Measurements from ENCODE around the gene KIAA1549. TPM values are rescaled to one million over a fixed set of nuclear protein-coding genes. Genes with fewer than 3 reads are reported as not detected.

Gene KIAA1549
- total and polyA plus RNA-seq, 4 donors = 0.13 to 0.89 (median 0.42) TPM

GRCh38 chr7:138893258-138893657, 87.9 kb downstream of the KIAA1549 start:
- Histone ChIP-seq H3K4me1 (ENCODE audit: control insufficient read depth in 4 of 4, insufficient read depth in 4 of 4, low read length in 3 of 4) (peaks cover 6 to 11% (median 8%) of the 10 kb centered on the region in 4 donors), H3K9ac (ENCODE audit: low read depth in 1 of 2, low read length in 2 of 2) (no peak overlapping the region), H3K9me3 (ENCODE audit: control insufficient read depth in 4 of 4, low read length in 3 of 4) (no peaks in the 10 kb centered on the region), H3K27ac (ENCODE audit: low read depth in 1 of 2, low read length in 2 of 2) (no peak overlapping the region), H3K27me3 (ENCODE audit: control insufficient read depth in 4 of 4, insufficient read depth in 4 of 4, low read length in 3 of 4) (no peaks in the 10 kb centered on the region), H3K36me3 (ENCODE audit: control insufficient read depth in 4 of 4, insufficient read depth in 3 of 4, low read depth in 1 of 4, low read length in 3 of 4) (no peaks in the 10 kb centered on the region), H3K4me3 (ENCODE audit: low read depth in 1 of 3, low read length in 3 of 3) (no peak overlapping the region)
- DNase-seq (ENCODE audit: low spot score) = no peak
- 90% methylated on average over 4 of the region's 4 CpGs for WGBS
- no peak for TF ChIP-seq HNF4A (conservative IDR thresholded peaks at IDR 0.05)
- no peak for TF ChIP-seq REST (IDR thresholded peaks at IDR 0.05)
- no peak for TF ChIP-seq HNF4G (IDR thresholded peaks at IDR 0.05)
- TF ChIP-seq JUND (IDR thresholded peaks at IDR 0.05) = no peak
- TF ChIP-seq ATF3 (IDR thresholded peaks at IDR 0.05) = no peak
- TF ChIP-seq RAD21 (IDR thresholded peaks at IDR 0.05) = no peak
- TF ChIP-seq GABPA (IDR thresholded peaks at IDR 0.05 in 1 of 2, conservative IDR thresholded peaks at IDR 0.05 in 1 of 2) = no peak
- no peak for TF ChIP-seq YY1 (IDR thresholded peaks at IDR 0.05)
- TF ChIP-seq FOXA2 (IDR thresholded peaks at IDR 0.05) = no peak
- TF ChIP-seq SP1 (IDR thresholded peaks at IDR 0.05) = no peak
- no peak for TF ChIP-seq RXRA (IDR thresholded peaks at IDR 0.05)
- no peak for TF ChIP-seq CTCF (IDR thresholded peaks at IDR 0.05; ENCODE audit: low read depth, low read length, missing input control)

- DNase-seq (ENCODE audit: low spot score) = no peak
- Histone ChIP-seq H3K27me3 (ENCODE audit: control insufficient read depth in 4 of 4, insufficient read depth in 4 of 4, low read length in 3 of 4) (no peaks in the 10 kb centered on the region), H3K9me3 (ENCODE audit: control insufficient read depth in 4 of 4, low read length in 3 of 4) (no peaks in the 10 kb centered on the region), H3K36me3 (ENCODE audit: control insufficient read depth in 4 of 4, insufficient read depth in 3 of 4, low read depth in 1 of 4, low read length in 3 of 4) (no peaks in the 10 kb centered on the region), H3K9ac (ENCODE audit: low read depth in 1 of 2, low read length in 2 of 2) (no peak overlapping the region), H3K4me1 (ENCODE audit: control insufficient read depth in 4 of 4, insufficient read depth in 4 of 4, low read length in 3 of 4) (peaks cover 6 to 14% (median 9%) of the 10 kb centered on the region in 4 donors), H3K27ac (ENCODE audit: low read depth in 1 of 2, low read length in 2 of 2) (no peak overlapping the region), H3K4me3 (ENCODE audit: low read depth in 1 of 3, low read length in 3 of 3) (no peak overlapping the region)
- WGBS = 82% methylated on average over 5 of the region's 5 CpGs
- TF ChIP-seq TAF1 (conservative IDR thresholded peaks at IDR 0.05) (no peak), YY1 (IDR thresholded peaks at IDR 0.05) (no peak), REST (IDR thresholded peaks at IDR 0.05) (no peak)
Measured at GRCh38 chr7:138892812-138893211, 88.4 kb downstream of the KIAA1549 start.
